ENCODE measurements around the gene PRKCH. TPM values are rescaled to one million over a fixed set of nuclear protein-coding genes. Genes with fewer than 3 reads are reported as not detected.

The PRKCH gene
- total RNA-seq, 2 donors from 2014 or later, result 18.2 to 82.4 TPM

DNA sequence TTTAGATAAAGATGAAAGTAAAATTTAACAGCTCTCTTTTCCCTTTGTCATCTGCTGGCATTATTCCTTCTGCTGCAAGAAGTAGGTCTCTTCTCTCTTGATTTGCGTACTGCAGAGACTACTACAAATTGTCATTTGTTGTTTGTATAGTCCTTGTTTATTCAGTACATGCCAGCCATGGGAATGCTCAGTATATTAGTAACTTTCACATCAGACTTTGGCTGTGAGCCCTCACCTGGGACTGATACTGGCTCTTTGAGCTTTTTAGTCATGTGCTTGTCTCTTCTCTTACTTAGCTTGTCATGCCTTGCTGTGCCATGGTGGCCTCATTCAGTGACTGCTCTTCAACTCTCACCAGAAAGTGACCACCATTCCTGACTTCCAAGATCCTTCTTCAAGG, 169.8 kb downstream of the PRKCH start:
- TF ChIP-seq CTCF (IDR thresholded peaks at IDR 0.05) (no peak), POLR2A (IDR thresholded peaks at IDR 0.05) (no peak)
- DNase-seq, result peak in 2 of 4 donors; percentile 58 to 64
- Histone ChIP-seq H3K27ac (peak overlapping the region in 3 of 4 donors; percentile 36 to 71 (median 38)), H3K9me3 (no peaks in the 10 kb centered on the region), H3K4me1 (peaks cover 47% of the 10 kb centered on the region), H3K4me3 (no peak overlapping the region), H3K36me3 (replicated peaks in 1 of 2; ENCODE audit: insufficient read depth in 1 of 2, low read depth in 2 of 2) (no peaks in the 10 kb centered on the region), H3K27me3 (no peaks in the 10 kb centered on the region)
- ATAC-seq, result peak; percentile 57
- intact Hi-C loops (cut with DNase I), result no loop called here
- 0% methylated on average over 1 of the region's 1 CpG for WGBS, 2 donors

GRCh38 chr14:61491876-61492434, 170.6 kb downstream of the PRKCH start:
- 72% methylated on average over 5 of the region's 5 CpGs for WGBS, 2 donors
- Histone ChIP-seq H3K36me3 (replicated peaks in 1 of 2; ENCODE audit: insufficient read depth in 1 of 2, low read depth in 2 of 2) (no peaks in the 10 kb centered on the region), H3K27me3 (no peaks in the 10 kb centered on the region), H3K4me1 (peaks cover 41% of the 10 kb centered on the region), H3K27ac (peak overlapping the region in 2 of 4 donors; percentile 36 to 71), H3K4me3 (no peak overlapping the region), H3K9me3 (no peaks in the 10 kb centered on the region)
- no peak for TF ChIP-seq POLR2A (IDR thresholded peaks at IDR 0.05)
- no peak for TF ChIP-seq CTCF (IDR thresholded peaks at IDR 0.05)
- intact Hi-C loops (cut with DNase I), result no loop called here
- ATAC-seq (no peak), DNase-seq (peak in 1 of 4 donors; percentile 55)

- WGBS, 2 donors, result 87 to 95% methylated on average over 3 of the region's 3 CpGs
- intact Hi-C loops (cut with DNase I), result no loop called here
These were observed 171.1 kb downstream of the PRKCH start for GRCh38 chr14:61492474-61492873.

GRCh38 chr14:61493239-61493638, 171.9 kb downstream of the PRKCH start:
- TF ChIP-seq CTCF (IDR thresholded peaks at IDR 0.05) (no peak), POLR2A (IDR thresholded peaks at IDR 0.05) (no peak)
- Histone ChIP-seq H3K9me3 (no peaks in the 10 kb centered on the region), H3K36me3 (replicated peaks in 1 of 2; ENCODE audit: insufficient read depth in 1 of 2, low read depth in 2 of 2) (no peaks in the 10 kb centered on the region), H3K4me3 (no peak overlapping the region), H3K27ac (no peak overlapping the region), H3K4me1 (peaks cover 38% of the 10 kb centered on the region), H3K27me3 (no peaks in the 10 kb centered on the region)
- no peak for DNase-seq
- intact Hi-C loops (cut with DNase I), result no loop called here
- no peak for ATAC-seq
- 59 to 97% methylated on average over 2 to 3 of the region's 3 CpGs for WGBS, 2 donors

More at GRCh38 chr14:61492474-61492873, 171.1 kb downstream of the PRKCH start:
- Histone ChIP-seq H3K36me3 (replicated peaks in 1 of 2; ENCODE audit: insufficient read depth in 1 of 2, low read depth in 2 of 2) (no peaks in the 10 kb centered on the region), H3K4me1 (peaks cover 35% of the 10 kb centered on the region), H3K27me3 (no peaks in the 10 kb centered on the region), H3K27ac (peak overlapping the region in 1 of 4 donors; percentile 71), H3K9me3 (no peaks in the 10 kb centered on the region), H3K4me3 (no peak overlapping the region)
- DNase-seq (no peak), ATAC-seq (no peak)
- TF ChIP-seq CTCF (IDR thresholded peaks at IDR 0.05), result no peak
- TF ChIP-seq POLR2A (IDR thresholded peaks at IDR 0.05), result no peak

- ATAC-seq (no peak), DNase-seq (no peak)
- Histone ChIP-seq H3K27ac (no peak overlapping the region), H3K27me3 (no peaks in the 10 kb centered on the region), H3K36me3 (replicated peaks in 1 of 2; ENCODE audit: insufficient read depth in 1 of 2, low read depth in 2 of 2) (no peaks in the 10 kb centered on the region), H3K4me1 (peaks cover 38% of the 10 kb centered on the region), H3K4me3 (no peak overlapping the region), H3K9me3 (no peaks in the 10 kb centered on the region)
- WGBS, 2 donors, result 84 to 88% methylated on average over 1 of the region's 1 CpG
- TF ChIP-seq POLR2A (IDR thresholded peaks at IDR 0.05) (no peak), CTCF (IDR thresholded peaks at IDR 0.05) (no peak)
- intact Hi-C loops (cut with DNase I), result no loop called here
These were observed 172.6 kb downstream of the PRKCH start for GRCh38 chr14:61494018-61494417.

All from body of pancreas (tissue), 4 donors.